GM06990 (cell line): Measurements from ENCODE around the gene REEP2.

Source experiments
- DNase-seq: peaks from one replicate; pipeline ENCODE4 v3.0.0-alpha.2; 2011; ENCODE audit not compliant: insufficient read length; ENCODE audit errors: extremely low read depth
- H3K27me3 ChIP-seq: replicated peaks from 2 replicates; pipeline ENCODE4 v1.6.0; 2011; ENCODE audit warnings: low read length; ENCODE audit not compliant: control insufficient read depth, insufficient read depth
- H3K36me3 ChIP-seq: 2 replicates; pipeline ENCODE4 v1.5.1; 2011; ENCODE audit warnings: low read length; ENCODE audit not compliant: control insufficient read depth, insufficient read depth
- H3K4me3 ChIP-seq: replicated peaks from 2 replicates; pipeline ENCODE4 v1.5.1; 2011; ENCODE audit warnings: low read depth, mild to moderate bottlenecking, control low read depth, low read length
- CTCF ChIP-seq: IDR thresholded peaks from 2 replicates; pipeline ENCODE4 v1.5.1; 2011; ENCODE audit warnings: low read length, control low read depth, mild to moderate bottlenecking, inconsistent platforms; ENCODE audit not compliant: insufficient read depth, poor library complexity, severe bottlenecking

Gene REEP2

GRCh38 chr5:138466900-138467710 lies 28.2 kb downstream of the REEP2 start:
- H3K27me3 ChIP-seq, result no peaks in the 10 kb centered on the region; the same call in 1 of the 2 replicates
- peak; percentile 38 for DNase-seq
- TF ChIP-seq CTCF, result no peak
- H3K4me3 ChIP-seq, result no peak overlapping the region
- H3K36me3 ChIP-seq, result no peaks in the 10 kb centered on the region

- no peaks in the 10 kb centered on the region; the same call in 1 of the 2 replicates for H3K27me3 ChIP-seq
- H3K36me3 ChIP-seq, result no peaks in the 10 kb centered on the region
- DNase-seq, result no peak
- TF ChIP-seq CTCF, result no peak
- H3K4me3 ChIP-seq, result no peak overlapping the region
These were observed 28.9 kb downstream of the REEP2 start for GRCh38 chr5:138467711-138468132.

- no peak for TF ChIP-seq CTCF
- Histone ChIP-seq H3K36me3 (no peaks in the 10 kb centered on the region), H3K4me3 (no peak overlapping the region), H3K27me3 (no peaks in the 10 kb centered on the region; the same call in 1 of the 2 replicates)
- no peak for DNase-seq
These were observed 29.5 kb downstream of the REEP2 start for GRCh38 chr5:138468133-138468965.

- Histone ChIP-seq H3K4me3 (no peak overlapping the region), H3K27me3 (no peaks in the 10 kb centered on the region; the same call in 1 of the 2 replicates), H3K36me3 (no peaks in the 10 kb centered on the region)
- DNase-seq, result no peak
- TF ChIP-seq CTCF, result no peak
These were observed 30.2 kb downstream of the REEP2 start for GRCh38 chr5:138468966-138469539.

- H3K27me3 ChIP-seq, result no peaks in the 10 kb centered on the region; the same call in 1 of the 2 replicates
- H3K36me3 ChIP-seq, result no peaks in the 10 kb centered on the region
- no peak for TF ChIP-seq CTCF
- DNase-seq, result no peak
- no peak overlapping the region for H3K4me3 ChIP-seq
These were observed 30.9 kb downstream of the REEP2 start for GRCh38 chr5:138469540-138470321.
